MM.1S (cell line): ENCODE measurements around the gene STARD9.

ENCODE experiments used
- EZH2phosphoT487 ChIP-seq: fragments of 300-600 bp; sonication (generic); IDR thresholded peaks from 2 replicates; pipeline ENCODE4 v1.6.1; 2018; ENCODE audit warnings: antibody characterized with exemption, low read length
- TF ChIP-seq, protein P1 (sequence below): fragments of 300-600 bp; sonication (generic); IDR thresholded peaks from 2 replicates; pipeline ENCODE4 v1.5.1; 2016; ENCODE audit warnings: antibody characterized with exemption, low read length, mixed read lengths

DNA sequence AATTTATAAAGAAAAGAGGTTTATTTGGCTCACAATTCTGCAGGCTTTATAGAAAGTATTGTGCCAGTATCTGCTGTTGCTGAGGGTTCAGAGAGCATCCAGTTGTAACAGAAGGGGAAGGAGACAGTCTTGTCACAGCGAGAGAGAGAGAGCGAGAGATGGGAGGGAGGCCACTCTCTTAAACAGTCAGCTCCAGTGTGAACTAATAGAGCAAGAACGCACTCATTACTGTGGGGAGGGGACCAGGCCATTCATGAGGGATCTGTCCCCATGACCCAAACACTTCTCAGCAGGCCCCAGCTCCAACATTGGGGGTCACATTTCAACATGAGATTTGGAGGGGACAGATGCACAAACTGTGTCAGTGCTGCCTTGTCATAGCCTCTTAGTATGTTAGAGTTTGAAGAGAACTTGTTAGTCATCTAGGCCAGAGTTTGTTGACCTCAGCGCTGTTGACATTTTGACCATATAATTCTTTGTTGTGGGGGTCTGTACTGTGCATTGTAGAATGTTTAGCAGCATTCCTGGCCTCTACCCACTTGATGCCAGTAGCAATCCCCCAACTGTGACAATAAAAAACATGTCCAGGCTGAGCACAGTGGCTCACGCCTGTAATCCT is 15.3 kb downstream of the STARD9 start:
- TF ChIP-seq, protein P1, sequence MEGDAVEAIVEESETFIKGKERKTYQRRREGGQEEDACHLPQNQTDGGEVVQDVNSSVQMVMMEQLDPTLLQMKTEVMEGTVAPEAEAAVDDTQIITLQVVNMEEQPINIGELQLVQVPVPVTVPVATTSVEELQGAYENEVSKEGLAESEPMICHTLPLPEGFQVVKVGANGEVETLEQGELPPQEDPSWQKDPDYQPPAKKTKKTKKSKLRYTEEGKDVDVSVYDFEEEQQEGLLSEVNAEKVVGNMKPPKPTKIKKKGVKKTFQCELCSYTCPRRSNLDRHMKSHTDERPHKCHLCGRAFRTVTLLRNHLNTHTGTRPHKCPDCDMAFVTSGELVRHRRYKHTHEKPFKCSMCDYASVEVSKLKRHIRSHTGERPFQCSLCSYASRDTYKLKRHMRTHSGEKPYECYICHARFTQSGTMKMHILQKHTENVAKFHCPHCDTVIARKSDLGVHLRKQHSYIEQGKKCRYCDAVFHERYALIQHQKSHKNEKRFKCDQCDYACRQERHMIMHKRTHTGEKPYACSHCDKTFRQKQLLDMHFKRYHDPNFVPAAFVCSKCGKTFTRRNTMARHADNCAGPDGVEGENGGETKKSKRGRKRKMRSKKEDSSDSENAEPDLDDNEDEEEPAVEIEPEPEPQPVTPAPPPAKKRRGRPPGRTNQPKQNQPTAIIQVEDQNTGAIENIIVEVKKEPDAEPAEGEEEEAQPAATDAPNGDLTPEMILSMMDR, result no peak
- no peak for TF ChIP-seq EZH2phosphoT487
